HG02981 (cell line): ENCODE data around the gene BANK1.
A peak's percentile ranks its signal among the peaks of the same experiment; 100 is the strongest.

ENCODE experiments used
- ATAC-seq: cut with Tn5 transposase; IDR thresholded peaks from one replicate; pipeline ENCODE4 v1.9.1; 2021; ENCODE audit warnings: mild to moderate bottlenecking, moderate library complexity; ENCODE audit not compliant: unreplicated experiment

BANK1 gene

GRCh38 chr4:101954975-101955678 is 164.6 kb downstream of the BANK1 start:
- ATAC-seq, result no peak

DNA sequence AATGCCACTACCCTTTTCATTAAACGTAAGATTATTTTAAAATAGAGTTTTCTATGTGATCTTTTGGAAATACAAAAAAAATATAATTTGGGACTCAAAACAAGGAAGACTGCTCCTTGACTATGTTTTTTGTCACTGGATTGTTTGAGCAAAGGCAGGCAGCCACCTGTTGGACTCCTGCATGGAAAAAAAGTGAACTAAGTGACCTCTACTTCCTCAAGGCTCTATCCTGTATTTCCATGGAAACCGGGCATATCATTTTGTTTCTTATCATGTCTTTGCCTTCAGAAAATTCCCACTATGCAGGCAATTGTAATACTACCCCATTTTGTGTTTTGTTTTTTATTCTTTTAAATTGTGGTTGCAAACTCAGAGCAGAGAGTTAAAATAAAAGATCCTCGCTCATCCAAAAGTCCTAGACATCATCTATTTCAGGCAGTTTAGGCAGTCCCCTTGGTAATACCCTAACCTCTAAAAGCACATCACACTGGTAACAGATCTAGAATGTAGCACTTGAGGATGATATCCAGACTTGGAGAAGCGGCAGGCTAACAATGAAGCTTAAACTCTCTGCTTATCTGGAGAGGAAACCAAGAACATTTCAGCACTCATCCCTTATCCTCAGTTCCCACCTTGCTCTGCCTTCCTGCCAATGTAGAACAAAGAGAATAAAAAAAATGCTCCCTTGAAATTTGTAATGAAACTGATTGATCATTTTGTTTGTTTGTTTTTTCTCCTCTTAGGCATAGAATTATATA is 165.7 kb downstream of the BANK1 start:
- ATAC-seq, result no peak

DNA sequence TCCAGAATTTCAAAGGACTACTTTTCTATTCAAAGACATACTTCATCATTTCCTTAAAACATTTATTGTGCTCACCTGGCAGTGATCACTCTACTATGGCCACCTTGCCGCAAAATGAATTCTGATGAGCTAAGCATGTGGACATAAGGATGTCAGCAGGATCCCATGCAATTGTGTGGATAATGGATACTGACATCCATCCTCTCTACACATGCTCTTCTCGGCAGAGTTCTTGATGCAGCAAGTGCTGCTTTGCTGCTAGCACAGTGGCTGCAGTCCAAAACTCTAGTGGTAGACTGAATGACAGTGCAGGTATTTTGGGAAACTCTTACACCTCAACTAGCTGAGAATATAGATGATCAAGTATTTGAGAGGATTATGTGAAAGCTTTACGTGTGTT is 168.0 kb downstream of the BANK1 start:
- ATAC-seq, result no peak

GRCh38 chr4:101960431-101960830 is 169.9 kb downstream of the BANK1 start:
- no peak for ATAC-seq

DNA sequence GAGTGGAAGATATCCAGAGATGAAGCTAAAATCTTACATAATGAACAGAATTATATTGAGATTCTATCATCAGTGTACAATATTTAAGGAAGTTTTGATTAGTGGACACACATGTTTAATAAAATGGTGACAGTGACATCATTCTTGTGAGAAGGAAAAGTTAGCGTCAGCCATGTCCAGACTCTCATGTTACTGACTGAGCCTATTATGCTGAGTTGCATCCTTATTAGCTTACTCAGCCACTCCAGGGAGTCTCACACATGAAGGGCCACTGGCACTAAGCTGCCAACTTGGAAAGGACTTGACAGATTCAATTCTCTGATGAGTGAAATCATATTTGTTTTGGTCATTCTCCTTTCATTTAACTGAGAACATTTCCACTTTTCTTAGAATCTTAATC is 170.6 kb downstream of the BANK1 start:
- ATAC-seq, result no peak

GRCh38 chr4:101967697-101968346 is 177.3 kb downstream of the BANK1 start:
- no peak for ATAC-seq

DNA sequence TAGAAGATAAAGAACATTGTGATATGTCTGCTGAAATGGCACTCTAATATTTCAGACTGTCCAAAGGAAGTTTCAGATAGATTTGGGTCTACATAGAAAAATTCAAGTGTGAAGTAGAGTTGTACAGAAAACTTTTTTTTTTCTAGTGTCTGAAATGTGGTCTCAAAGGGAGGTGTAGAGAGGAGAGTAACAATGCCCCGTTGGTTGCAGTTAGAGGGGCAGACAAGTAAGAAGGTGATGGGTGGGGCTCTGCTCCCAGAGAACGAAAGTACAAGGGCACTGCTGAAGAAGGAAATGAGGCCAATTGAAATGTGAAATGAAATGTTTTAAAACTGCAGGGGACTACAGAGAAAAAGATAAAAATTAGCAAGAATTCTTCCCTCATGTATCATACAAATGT is 177.8 kb downstream of the BANK1 start:
- ATAC-seq, result no peak

- no peak for ATAC-seq
These were observed 179.4 kb downstream of the BANK1 start for GRCh38 chr4:101969965-101970364.

- ATAC-seq, result no peak
These were observed 180.1 kb downstream of the BANK1 start for GRCh38 chr4:101970547-101971155.

GRCh38 chr4:101972791-101973190 is 182.3 kb downstream of the BANK1 start:
- ATAC-seq, result no peak

DNA sequence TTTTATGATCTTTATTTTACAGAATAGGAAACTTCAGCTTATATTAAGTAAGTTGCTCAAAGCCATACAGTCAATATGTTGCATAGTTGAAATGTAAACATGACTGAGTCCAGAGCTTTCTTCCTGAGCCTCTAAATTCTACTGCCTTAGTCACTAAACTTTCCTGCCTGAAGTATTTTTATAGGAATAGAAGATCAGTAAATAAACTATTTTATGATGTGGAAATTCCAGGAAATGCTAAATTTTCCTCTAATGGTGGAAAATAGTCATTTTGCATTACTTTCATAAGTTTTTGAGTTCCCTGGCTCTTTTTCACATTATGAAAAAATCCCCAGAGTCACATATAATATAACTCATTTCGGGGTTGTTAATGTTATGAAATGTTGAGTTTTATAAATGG is 182.8 kb downstream of the BANK1 start:
- no peak for ATAC-seq

- no peak for ATAC-seq
These were observed 186.5 kb downstream of the BANK1 start for GRCh38 chr4:101977076-101977475.

DNA sequence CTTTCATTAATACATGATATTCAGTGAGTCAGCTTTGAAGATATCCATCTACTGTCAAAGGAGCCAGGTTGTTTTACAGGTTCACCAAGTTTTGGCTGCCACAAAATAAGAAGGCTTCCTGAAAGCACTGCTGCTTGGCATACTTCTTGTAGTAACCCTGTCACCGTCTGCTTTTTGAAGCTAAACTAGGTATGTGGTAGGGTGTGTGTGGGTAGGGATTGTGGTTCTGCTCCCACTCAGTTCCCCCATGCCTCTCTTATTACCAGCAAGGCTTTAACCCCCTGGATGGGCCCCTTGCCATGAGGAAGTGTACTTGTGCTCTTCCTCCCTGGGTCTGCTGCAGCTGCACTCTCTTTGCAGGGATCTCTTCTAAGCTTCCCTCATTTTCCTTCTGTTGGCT is 191.2 kb downstream of the BANK1 start:
- no peak for ATAC-seq

DNA sequence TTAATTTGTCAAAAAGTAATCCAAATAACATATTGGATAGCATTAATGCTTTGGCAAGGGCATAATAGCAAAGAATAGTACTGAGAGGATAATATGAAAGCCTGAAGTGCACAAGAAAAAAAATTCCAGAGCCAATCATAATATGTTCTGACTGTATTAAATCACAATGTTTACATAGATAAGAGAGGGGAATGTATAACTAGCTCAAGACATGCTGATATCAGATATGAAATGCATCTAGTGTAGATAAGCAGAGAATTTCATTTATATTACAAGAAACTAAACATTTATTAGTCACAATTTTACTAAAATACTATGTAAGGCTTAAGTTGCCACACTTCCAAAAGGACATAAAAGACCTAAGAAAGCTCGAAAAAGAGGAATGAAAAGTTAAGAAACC is 193.3 kb downstream of the BANK1 start:
- no peak for ATAC-seq

- peak; percentile 96 for ATAC-seq
These were observed 197.2 kb downstream of the BANK1 start for GRCh38 chr4:101987623-101988243.

- no peak for ATAC-seq
These were observed 199.0 kb downstream of the BANK1 start for GRCh38 chr4:101989551-101989950.

DNA sequence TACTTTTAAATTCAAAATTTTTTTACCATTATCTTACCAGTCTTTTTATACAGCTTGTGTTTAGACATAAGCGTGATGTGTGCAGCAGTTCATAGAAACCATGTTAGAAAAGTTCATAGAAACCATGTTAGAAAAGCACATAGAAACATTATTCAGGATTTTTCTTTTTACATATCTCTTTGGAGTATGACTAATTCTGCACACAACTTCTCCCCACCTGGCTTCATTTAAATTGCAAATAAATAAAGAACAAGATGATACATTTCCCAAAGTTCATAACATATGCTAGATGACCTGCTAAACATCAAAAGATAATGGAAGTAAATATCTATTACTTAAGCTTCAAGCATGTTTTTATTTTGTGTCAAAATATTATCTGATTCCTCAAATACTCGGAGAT is 201.9 kb downstream of the BANK1 start:
- ATAC-seq, result no peak

DNA sequence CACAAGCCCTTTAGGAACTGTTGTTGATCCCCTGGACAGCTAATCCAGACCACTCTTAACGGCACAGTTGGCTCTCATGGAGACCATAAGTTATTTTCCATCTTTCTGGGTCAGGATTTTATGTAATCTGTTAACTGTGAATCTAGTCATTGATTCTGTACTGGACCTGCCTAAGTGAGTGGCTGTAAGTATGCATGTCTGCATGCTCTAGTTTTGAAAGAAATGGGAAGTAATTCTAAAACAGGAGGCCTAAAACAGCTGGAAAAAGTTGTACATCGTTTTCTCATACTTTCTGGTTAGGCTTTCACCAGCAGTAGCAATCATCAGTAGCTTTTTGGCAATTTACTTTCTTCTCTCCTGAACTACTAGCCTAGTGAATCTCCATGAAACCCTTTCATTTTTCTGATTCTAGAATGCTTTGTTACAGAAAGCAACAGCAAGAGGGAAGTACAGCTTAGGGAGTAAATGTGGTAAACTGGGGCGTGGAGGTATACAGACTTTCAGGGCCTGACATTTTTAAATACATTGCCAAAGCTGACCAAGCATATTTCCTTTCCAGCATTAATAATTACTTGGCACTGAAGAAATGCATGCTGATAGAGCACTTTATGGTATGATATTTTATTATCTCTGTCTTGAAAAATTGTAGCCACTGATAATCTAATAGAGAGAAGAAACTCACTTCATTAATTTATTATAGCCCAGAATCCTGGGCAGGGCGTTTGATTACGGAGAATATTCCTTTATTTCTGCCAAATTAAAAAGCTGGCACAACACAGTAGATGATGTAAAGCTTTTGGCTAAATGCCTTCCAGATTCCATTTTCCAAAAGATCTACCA is 202.7 kb downstream of the BANK1 start:
- ATAC-seq, result no peak

- ATAC-seq, result no peak
These were observed 203.6 kb downstream of the BANK1 start for GRCh38 chr4:101993842-101994775.
